Stimulated activated CD4-positive, alpha-beta T cell treated with anti-CD3 and anti-CD28 coated beads, TNF-alpha, amount 100 ng/mL, for 1 hour (primary cell): ENCODE measurements around the gene ARHGAP27.

Experiments
- DNase-seq, 3 donors: peaks; one replicate each; pipeline ENCODE4 v3.0.0-alpha.2; 2020; ENCODE audit warnings: low read depth in 3 of 3, low spot score in 1 of 3

ARHGAP27 gene

GRCh38 chr17:45431531-45432404, 902 bp downstream of the ARHGAP27 start:
- peak; percentile 44 to 50 (median 48) for DNase-seq

GRCh38 chr17:45430738-45431530, 1.7 kb downstream of the ARHGAP27 start:
- DNase-seq: no peak

GRCh38 chr17:45430006-45430737, 2.5 kb downstream of the ARHGAP27 start:
- no peak for DNase-seq

- DNase-seq: no peak
Measured at GRCh38 chr17:45429339-45430005, 3.2 kb downstream of the ARHGAP27 start.

GRCh38 chr17:45428931-45429338, 3.7 kb downstream of the ARHGAP27 start:
- DNase-seq: no peak

- peak; percentile 35 to 76 (median 60) for DNase-seq
Measured at GRCh38 chr17:45428050-45428617, 4.5 kb downstream of the ARHGAP27 start.

GRCh38 chr17:45427181-45427835, 5.4 kb downstream of the ARHGAP27 start:
- DNase-seq: no peak

- DNase-seq: no peak
Measured at GRCh38 chr17:45426561-45426960, 6.1 kb downstream of the ARHGAP27 start.

- DNase-seq: no peak
Measured at GRCh38 chr17:45425984-45426413, 6.7 kb downstream of the ARHGAP27 start.

GRCh38 chr17:45425125-45425983, 7.3 kb downstream of the ARHGAP27 start:
- DNase-seq: no peak

GRCh38 chr17:45424769-45425124, 7.9 kb downstream of the ARHGAP27 start:
- no peak for DNase-seq

GRCh38 chr17:45423975-45424335, 8.7 kb downstream of the ARHGAP27 start:
- DNase-seq: no peak

GRCh38 chr17:45423304-45423974, 9.2 kb downstream of the ARHGAP27 start:
- DNase-seq: no peak

- DNase-seq: no peak
Measured at GRCh38 chr17:45414990-45415881, 17.4 kb downstream of the ARHGAP27 start.

- no peak for DNase-seq
Measured at GRCh38 chr17:45413498-45413923, 19.2 kb downstream of the ARHGAP27 start.

GRCh38 chr17:45411348-45412105, 21.1 kb downstream of the ARHGAP27 start:
- no peak for DNase-seq
